Muscle layer of colon (tissue), 2 donors: Measurements from ENCODE around the gene KCTD12.

Experiments
- H3K27ac ChIP-seq: one replicate; pipeline ENCODE4 v1.7.0; 2013; ENCODE audit warnings: low read depth, mild to moderate bottlenecking, low read length, moderate library complexity
- H3K27me3 ChIP-seq, 2 donors: one replicate each; pipeline ENCODE4 v1.7.0; 2013; ENCODE audit warnings: low read length in 2 of 2, mild to moderate bottlenecking in 2 of 2; ENCODE audit not compliant: insufficient read depth in 2 of 2, control insufficient read depth in 1 of 2
- H3K36me3 ChIP-seq: one replicate; pipeline ENCODE4 v1.7.0; 2013; ENCODE audit warnings: mild to moderate bottlenecking, low read length; ENCODE audit not compliant: insufficient read depth
- H3K4me1 ChIP-seq: one replicate; pipeline ENCODE4 v1.7.0; 2013; ENCODE audit warnings: mild to moderate bottlenecking, low read length; ENCODE audit not compliant: insufficient read depth
- H3K4me3 ChIP-seq, 2 donors: one replicate each; pipeline ENCODE4 v1.7.0; 2013; ENCODE audit warnings: low read length in 2 of 2, low read depth in 1 of 2, mild to moderate bottlenecking in 1 of 2, moderate library complexity in 1 of 2
- H3K9ac ChIP-seq: one replicate; pipeline ENCODE4 v1.7.0; 2013; ENCODE audit warnings: low read length
- H3K9me3 ChIP-seq: one replicate; pipeline ENCODE4 v1.7.0; 2013; ENCODE audit warnings: mild to moderate bottlenecking, low read length
- donor health status: abdominal sarcoma.
- donor health status: Adenocarcinoma of cecum.

KCTD12 gene

DNA sequence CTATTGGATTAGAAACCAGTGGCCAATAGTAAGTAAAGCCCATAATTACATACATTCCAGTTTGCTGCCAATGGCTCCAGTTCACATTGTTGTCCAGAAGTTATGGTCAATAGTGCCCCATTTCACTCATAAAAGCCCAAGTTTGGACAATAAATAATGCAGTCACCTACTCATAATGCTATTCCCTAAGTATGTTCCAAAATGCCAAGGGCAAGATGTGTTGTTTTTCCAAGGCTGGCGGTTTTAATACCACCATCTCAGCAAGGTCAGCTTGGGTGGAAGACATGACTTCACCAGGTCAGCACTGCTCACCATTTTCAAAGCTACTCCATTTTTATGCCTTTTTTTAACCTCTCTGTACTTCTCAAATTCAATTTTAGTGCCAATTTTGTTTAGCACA is 32.7 kb downstream of the KCTD12 start:
- Histone ChIP-seq H3K27ac (no peak overlapping the region), H3K27me3 (no peaks in the 10 kb centered on the region), H3K4me1 (no peaks in the 10 kb centered on the region), H3K9me3 (no peaks in the 10 kb centered on the region), H3K9ac (no peak overlapping the region), H3K4me3 (no peak overlapping the region), H3K36me3 (no peaks in the 10 kb centered on the region)

GRCh38 chr13:76852986-76853385 is 33.2 kb downstream of the KCTD12 start:
- Histone ChIP-seq H3K4me1 (no peaks in the 10 kb centered on the region), H3K9me3 (no peaks in the 10 kb centered on the region), H3K27me3 (no peaks in the 10 kb centered on the region), H3K9ac (no peak overlapping the region), H3K4me3 (no peak overlapping the region), H3K36me3 (no peaks in the 10 kb centered on the region), H3K27ac (no peak overlapping the region)

DNA sequence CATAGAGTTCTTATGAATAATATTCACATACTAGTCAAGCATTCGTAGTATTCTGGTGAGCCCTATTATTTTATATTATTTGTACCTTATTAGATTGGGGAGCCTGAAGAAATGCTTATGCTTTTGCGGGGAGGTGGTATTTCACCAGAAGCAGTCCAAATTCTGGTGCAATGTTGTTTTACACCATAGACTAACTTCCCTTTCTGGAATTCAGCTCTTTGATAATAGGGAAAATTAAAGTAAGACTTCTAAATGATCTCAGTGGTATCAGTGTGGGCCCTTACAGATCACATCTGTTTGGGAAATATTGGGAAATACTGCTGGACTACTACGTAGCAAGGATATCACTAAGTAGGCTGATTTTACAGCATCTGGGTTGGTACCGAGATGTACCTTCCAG is 34.2 kb downstream of the KCTD12 start:
- Histone ChIP-seq H3K36me3 (no peaks in the 10 kb centered on the region), H3K4me1 (no peaks in the 10 kb centered on the region), H3K9me3 (no peaks in the 10 kb centered on the region), H3K9ac (no peak overlapping the region), H3K4me3 (no peak overlapping the region), H3K27me3 (no peaks in the 10 kb centered on the region), H3K27ac (no peak overlapping the region)

DNA sequence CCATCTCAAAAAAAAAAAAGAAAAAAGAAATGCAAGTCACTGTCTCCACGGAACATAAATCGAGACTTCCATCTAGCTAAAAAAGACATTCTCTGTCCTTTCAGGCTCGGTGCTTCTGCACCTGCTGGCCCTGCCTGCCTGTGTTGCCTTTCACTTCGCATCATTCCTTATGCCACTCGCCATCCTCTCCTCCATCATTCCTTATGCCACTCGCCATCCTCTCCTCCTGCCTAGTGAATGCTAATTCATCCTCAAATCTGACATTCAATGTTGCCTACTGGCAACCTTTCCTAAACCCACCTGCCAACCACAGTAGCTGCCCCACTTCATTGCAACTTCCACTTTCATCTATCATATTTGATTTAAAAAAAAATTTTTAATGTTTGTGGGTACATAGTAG is 36.7 kb downstream of the KCTD12 start:
- Histone ChIP-seq H3K9me3 (no peaks in the 10 kb centered on the region), H3K27me3 (no peaks in the 10 kb centered on the region), H3K4me3 (no peak overlapping the region), H3K4me1 (no peaks in the 10 kb centered on the region), H3K9ac (no peak overlapping the region), H3K36me3 (no peaks in the 10 kb centered on the region), H3K27ac (no peak overlapping the region)

DNA sequence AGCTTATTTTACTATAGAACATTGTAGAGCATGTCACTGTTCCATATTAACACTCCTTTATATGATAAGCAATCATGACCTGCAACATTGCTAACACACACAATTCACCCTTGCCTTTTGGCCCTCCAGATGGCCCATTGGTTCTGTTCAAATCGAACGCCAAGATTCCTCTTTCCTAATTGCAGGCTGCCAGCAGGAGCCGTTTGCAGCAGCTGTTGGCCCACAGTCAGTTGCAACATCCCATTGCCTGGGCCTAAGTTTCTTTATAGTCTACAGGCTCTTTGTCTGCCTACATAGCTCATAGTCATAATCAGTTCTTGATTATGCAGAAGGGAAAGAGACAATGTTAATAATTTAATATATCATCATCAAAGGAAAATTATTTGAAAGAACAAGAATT is 37.6 kb downstream of the KCTD12 start:
- Histone ChIP-seq H3K4me1 (no peaks in the 10 kb centered on the region), H3K9ac (no peak overlapping the region), H3K4me3 (no peak overlapping the region), H3K36me3 (no peaks in the 10 kb centered on the region), H3K27ac (no peak overlapping the region), H3K9me3 (no peaks in the 10 kb centered on the region), H3K27me3 (no peaks in the 10 kb centered on the region)

- H3K9me3 ChIP-seq = no peaks in the 10 kb centered on the region
Measured at GRCh38 chr13:76846363-76846762, 39.8 kb downstream of the KCTD12 start.

DNA sequence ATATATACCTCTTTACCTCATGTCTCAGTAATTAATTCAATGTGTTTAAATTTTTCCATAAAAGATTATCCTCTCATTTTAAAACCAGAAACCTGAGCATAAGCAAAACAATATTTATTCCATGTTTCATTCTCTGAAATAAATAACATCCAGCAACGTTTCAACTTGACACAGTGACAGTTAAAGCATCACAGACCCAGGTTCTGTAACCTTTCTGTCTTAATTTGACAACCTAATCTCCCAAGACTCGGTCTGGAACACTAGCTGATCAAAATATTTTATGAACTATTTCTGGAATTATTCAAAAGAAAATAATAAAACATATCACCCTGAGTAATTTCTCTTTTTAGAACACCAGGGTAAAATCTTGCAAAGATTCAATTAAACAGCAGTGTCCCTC is 40.3 kb downstream of the KCTD12 start:
- H3K9me3 ChIP-seq = no peaks in the 10 kb centered on the region
- no peak overlapping the region for H3K27ac ChIP-seq
- no peaks in the 10 kb centered on the region for H3K4me1 ChIP-seq
- H3K27me3 ChIP-seq = no peaks in the 10 kb centered on the region
- H3K9ac ChIP-seq = no peak overlapping the region
- H3K4me3 ChIP-seq = no peak overlapping the region
- no peaks in the 10 kb centered on the region for H3K36me3 ChIP-seq

More at GRCh38 chr13:76846363-76846762, 39.8 kb downstream of the KCTD12 start:
- no peak overlapping the region for H3K9ac ChIP-seq
- H3K36me3 ChIP-seq = no peaks in the 10 kb centered on the region
- no peaks in the 10 kb centered on the region for H3K4me1 ChIP-seq
- no peak overlapping the region for H3K27ac ChIP-seq
- H3K27me3 ChIP-seq = no peaks in the 10 kb centered on the region
- H3K4me3 ChIP-seq = no peak overlapping the region

GRCh38 chr13:76845367-76845766 is 40.8 kb downstream of the KCTD12 start:
- no peak overlapping the region for H3K27ac ChIP-seq
- no peaks in the 10 kb centered on the region for H3K9me3 ChIP-seq
- no peaks in the 10 kb centered on the region for H3K36me3 ChIP-seq

DNA sequence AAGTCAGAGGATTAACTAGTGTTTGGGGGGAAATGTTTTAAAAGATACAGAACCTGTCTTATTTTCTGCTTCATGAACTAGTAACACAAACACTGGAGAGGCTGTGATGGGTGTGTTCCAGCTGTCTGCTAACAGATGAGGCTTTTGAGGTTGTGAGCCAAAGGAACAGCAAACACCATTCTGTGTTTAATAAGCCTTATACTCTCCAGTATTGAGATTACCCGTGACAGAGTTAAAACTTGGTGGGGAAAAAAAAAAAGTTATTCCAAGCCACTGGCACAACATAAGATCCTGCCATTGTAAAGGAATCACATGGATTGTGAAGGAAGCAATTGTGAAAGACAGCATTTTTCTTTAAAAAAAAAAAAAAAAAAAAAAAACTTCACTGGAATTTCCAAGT is 48.4 kb downstream of the KCTD12 start:
- Histone ChIP-seq H3K27ac (no peak overlapping the region), H3K4me1 (no peaks in the 10 kb centered on the region), H3K27me3 (no peaks in the 10 kb centered on the region), H3K9ac (no peak overlapping the region), H3K9me3 (no peaks in the 10 kb centered on the region), H3K4me3 (no peak overlapping the region), H3K36me3 (no peaks in the 10 kb centered on the region)

More at GRCh38 chr13:76845367-76845766, 40.8 kb downstream of the KCTD12 start:
- no peak overlapping the region for H3K4me3 ChIP-seq
- no peaks in the 10 kb centered on the region for H3K4me1 ChIP-seq
- no peak overlapping the region for H3K9ac ChIP-seq
- H3K27me3 ChIP-seq = no peaks in the 10 kb centered on the region

- Histone ChIP-seq H3K36me3 (no peaks in the 10 kb centered on the region), H3K4me1 (no peaks in the 10 kb centered on the region)
Measured at GRCh38 chr13:76836311-76836710, 49.9 kb downstream of the KCTD12 start.

DNA sequence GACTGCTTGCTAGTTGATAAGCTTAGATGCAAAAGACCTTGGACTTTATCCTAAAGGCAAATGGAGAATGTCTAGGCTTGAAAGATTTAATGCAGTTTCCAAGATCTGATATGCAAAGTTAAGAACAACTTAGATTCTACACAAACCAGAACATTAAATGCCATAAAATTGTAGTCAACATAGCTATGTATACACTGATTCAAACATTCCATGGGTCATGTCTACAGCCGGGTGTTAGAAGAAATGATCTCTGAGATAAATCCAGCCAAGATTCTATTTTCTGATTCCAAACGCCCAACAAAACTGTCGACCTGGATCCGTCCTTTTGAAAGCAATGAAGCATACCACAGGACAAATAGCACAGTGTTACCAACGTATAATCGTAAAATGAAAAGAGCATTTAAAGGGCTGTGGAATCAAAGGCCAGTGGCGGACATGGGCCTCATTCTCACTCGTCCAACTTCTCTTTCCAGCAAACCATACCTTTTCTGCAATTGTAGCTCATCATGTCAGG is 52.7 kb downstream of the KCTD12 start:
- Histone ChIP-seq H3K9ac (no peak overlapping the region), H3K4me1 (peaks cover 14% of the 10 kb centered on the region), H3K27ac (no peak overlapping the region), H3K36me3 (no peaks in the 10 kb centered on the region), H3K9me3 (no peaks in the 10 kb centered on the region), H3K27me3 (no peaks in the 10 kb centered on the region), H3K4me3 (no peak overlapping the region)

More at GRCh38 chr13:76836311-76836710, 49.9 kb downstream of the KCTD12 start:
- Histone ChIP-seq H3K27ac (no peak overlapping the region), H3K27me3 (no peaks in the 10 kb centered on the region), H3K9ac (no peak overlapping the region), H3K9me3 (no peaks in the 10 kb centered on the region), H3K4me3 (no peak overlapping the region)

DNA sequence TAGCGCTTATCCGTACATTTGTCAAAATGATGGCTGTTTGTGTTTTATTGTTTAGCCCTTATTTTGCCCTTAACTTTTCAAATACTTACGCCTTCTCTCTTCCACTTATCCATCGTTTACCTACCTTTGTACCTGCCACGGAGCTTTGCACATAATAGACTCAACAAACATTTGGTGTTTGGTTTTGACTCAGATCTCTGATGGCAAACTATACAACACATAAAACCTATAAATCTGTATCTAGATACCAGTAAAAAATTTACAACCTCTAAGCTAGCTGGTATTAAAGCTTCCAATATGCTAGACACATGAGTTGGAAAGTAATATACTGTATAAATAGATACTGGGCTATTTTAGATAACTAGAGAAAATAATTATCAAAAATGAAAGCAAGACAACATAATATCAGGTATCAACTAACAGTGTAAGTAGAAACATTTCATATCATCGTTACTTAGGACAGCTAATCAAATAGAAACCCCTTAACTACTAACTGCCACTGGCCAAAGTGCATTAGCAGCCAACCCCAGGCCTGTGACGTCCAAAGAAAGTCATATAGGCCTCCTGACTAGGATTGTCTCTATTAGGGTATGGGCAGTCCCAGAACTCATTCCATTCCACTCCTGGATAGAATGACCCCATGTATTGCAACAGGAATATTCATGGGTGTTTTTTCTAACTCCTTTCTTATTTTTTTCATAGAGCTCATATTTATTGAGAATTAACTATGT is 53.8 kb downstream of the KCTD12 start:
- Histone ChIP-seq H3K9ac (no peak overlapping the region), H3K4me3 (no peak overlapping the region), H3K36me3 (no peaks in the 10 kb centered on the region), H3K9me3 (no peaks in the 10 kb centered on the region), H3K27ac (no peak overlapping the region), H3K27me3 (no peaks in the 10 kb centered on the region), H3K4me1 (peaks cover 16% of the 10 kb centered on the region)
